ENCODE results near the gene ZP1.

The ZP1 gene

GRCh38 chr11:60860943-60861342 is 6.4 kb upstream of the ZP1 start:
- no peak for TF ChIP-seq CTCF (conservative IDR thresholded peaks at IDR 0.05; ENCODE audit: low read depth)
- no peak overlapping the region for H3K27ac ChIP-seq
- ChIA-PET POLR2A (ENCODE audit: low non-redundant PET) (no interaction called here), CTCF (no interaction called here)
- DNase-seq (ENCODE audit: low spot score) = no peak

GRCh38 chr11:60862171-60862570 is 5.2 kb upstream of the ZP1 start:
- POLR2A ChIA-PET (ENCODE audit: low non-redundant PET) = no interaction called here

GRCh38 chr11:60863550-60864521 is 3.5 kb upstream of the ZP1 start:
- no peak overlapping the region for H3K27ac ChIP-seq
- DNase-seq (ENCODE audit: low spot score) = no peak
- CTCF ChIA-PET = interaction anchor here (0.7 kb wide), 1 partner anchor 550 kb away, joined by 3 read pairs; no protein-coding TSS in a partner anchor
- POLR2A ChIA-PET (ENCODE audit: low non-redundant PET) = no interaction called here
- no peak for TF ChIP-seq CTCF (conservative IDR thresholded peaks at IDR 0.05; ENCODE audit: low read depth)

More at GRCh38 chr11:60862171-60862570, 5.2 kb upstream of the ZP1 start:
- CTCF ChIA-PET = interaction anchor here (0.8 kb wide), 1 partner anchor 37 kb away, joined by 3 read pairs; no protein-coding TSS in a partner anchor
- DNase-seq (ENCODE audit: low spot score) = no peak
- no peak overlapping the region for H3K27ac ChIP-seq
- no peak for TF ChIP-seq CTCF (conservative IDR thresholded peaks at IDR 0.05; ENCODE audit: low read depth)

- DNase-seq (ENCODE audit: low spot score) = no peak
- POLR2A ChIA-PET (ENCODE audit: low non-redundant PET) = no interaction called here
- H3K27ac ChIP-seq = no peak overlapping the region
- CTCF ChIA-PET = interaction anchor here (0.9 kb wide), 1 partner anchor 34 kb away, joined by 3 read pairs; no protein-coding TSS in a partner anchor
- TF ChIP-seq CTCF (conservative IDR thresholded peaks at IDR 0.05; ENCODE audit: low read depth) = no peak
These were observed 2.4 kb upstream of the ZP1 start for GRCh38 chr11:60864856-60865513.

- ChIA-PET POLR2A (ENCODE audit: low non-redundant PET) (no interaction called here), CTCF (interaction anchor here (0.6 to 0.9 kb wide), 3 partner anchors 37 to 241 kb away, joined by 3 to 5 read pairs (median 4); no protein-coding TSS in a partner anchor)
- no peak overlapping the region for H3K27ac ChIP-seq
- DNase-seq (ENCODE audit: low spot score) = no peak
- no peak for TF ChIP-seq CTCF (conservative IDR thresholded peaks at IDR 0.05; ENCODE audit: low read depth)
These were observed 734 bp downstream of the ZP1 start for GRCh38 chr11:60867871-60868681.
